ENCODE measurements around the gene FAM3C.

DNA sequence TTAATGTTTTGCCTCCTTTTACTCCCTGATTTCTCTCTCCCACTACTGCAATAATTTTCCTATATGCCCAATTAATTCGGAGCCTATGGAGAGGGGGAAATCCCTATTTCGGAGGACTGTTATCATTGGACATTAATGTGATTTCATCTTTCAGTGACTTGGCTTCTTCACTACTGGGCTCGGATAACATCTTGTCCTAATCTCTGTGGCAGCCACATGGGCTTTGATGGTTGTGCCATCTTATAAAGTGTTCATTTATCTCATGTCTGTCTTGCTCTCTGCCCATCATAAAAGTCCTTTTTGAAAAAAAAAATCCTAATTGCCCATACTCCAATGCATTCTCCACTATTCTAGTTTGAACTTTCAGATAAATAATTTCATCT, 15.5 kb upstream of the FAM3C start:
- TF ChIP-seq, protein P1, sequence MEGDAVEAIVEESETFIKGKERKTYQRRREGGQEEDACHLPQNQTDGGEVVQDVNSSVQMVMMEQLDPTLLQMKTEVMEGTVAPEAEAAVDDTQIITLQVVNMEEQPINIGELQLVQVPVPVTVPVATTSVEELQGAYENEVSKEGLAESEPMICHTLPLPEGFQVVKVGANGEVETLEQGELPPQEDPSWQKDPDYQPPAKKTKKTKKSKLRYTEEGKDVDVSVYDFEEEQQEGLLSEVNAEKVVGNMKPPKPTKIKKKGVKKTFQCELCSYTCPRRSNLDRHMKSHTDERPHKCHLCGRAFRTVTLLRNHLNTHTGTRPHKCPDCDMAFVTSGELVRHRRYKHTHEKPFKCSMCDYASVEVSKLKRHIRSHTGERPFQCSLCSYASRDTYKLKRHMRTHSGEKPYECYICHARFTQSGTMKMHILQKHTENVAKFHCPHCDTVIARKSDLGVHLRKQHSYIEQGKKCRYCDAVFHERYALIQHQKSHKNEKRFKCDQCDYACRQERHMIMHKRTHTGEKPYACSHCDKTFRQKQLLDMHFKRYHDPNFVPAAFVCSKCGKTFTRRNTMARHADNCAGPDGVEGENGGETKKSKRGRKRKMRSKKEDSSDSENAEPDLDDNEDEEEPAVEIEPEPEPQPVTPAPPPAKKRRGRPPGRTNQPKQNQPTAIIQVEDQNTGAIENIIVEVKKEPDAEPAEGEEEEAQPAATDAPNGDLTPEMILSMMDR (IDR thresholded peaks at IDR 0.05): no peak
- TF ChIP-seq POLR2AphosphoS5 (IDR thresholded peaks at IDR 0.05): no peak
- TF ChIP-seq POLR2A (IDR thresholded peaks at IDR 0.05): no peak
- TF ChIP-seq EP300 (IDR thresholded peaks at IDR 0.05): no peak

Measured in gastroesophageal sphincter (tissue), 3 donors.